ENCODE results near the gene ZNF771. TPM values are rescaled to one million over a fixed set of nuclear protein-coding genes. Genes with fewer than 3 reads are reported as not detected.

The ZNF771 gene
- total and polyA plus RNA-seq, 8 donors: 1.5 to 5.0 (median 3.2) TPM

DNA sequence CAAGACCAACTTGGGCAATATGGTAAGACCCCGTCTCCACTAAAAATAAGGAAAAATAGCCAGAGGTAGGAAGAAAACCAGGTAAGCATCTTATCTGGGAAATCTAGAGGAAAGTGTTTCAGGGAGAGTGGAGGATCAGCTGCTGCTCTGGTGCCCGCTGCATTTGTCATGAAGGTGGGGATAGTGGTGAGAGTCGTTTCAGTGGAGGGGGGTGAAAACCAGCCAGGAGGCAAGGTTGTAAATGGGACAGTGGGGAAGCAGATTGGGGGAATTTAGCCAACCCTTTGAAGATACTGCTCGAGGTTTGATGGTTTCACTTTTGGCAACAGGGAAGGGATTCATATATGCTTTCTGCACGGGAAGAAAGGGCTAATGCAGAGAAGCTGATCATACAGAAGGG is 13.6 kb downstream of the ZNF771 start:
- TF ChIP-seq, protein P1, sequence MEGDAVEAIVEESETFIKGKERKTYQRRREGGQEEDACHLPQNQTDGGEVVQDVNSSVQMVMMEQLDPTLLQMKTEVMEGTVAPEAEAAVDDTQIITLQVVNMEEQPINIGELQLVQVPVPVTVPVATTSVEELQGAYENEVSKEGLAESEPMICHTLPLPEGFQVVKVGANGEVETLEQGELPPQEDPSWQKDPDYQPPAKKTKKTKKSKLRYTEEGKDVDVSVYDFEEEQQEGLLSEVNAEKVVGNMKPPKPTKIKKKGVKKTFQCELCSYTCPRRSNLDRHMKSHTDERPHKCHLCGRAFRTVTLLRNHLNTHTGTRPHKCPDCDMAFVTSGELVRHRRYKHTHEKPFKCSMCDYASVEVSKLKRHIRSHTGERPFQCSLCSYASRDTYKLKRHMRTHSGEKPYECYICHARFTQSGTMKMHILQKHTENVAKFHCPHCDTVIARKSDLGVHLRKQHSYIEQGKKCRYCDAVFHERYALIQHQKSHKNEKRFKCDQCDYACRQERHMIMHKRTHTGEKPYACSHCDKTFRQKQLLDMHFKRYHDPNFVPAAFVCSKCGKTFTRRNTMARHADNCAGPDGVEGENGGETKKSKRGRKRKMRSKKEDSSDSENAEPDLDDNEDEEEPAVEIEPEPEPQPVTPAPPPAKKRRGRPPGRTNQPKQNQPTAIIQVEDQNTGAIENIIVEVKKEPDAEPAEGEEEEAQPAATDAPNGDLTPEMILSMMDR (IDR thresholded peaks at IDR 0.05): no peak
- Histone ChIP-seq H3K4me1 (peaks cover 0 to 7% (median 3%) of the 10 kb centered on the region in 3 donors), H3K9me3 (no peaks in the 10 kb centered on the region), H3K4me3 (no peak overlapping the region), H3K36me3 (peaks cover 0 to 6% (median 0%) of the 10 kb centered on the region in 3 donors), H3K27ac (no peak overlapping the region), H3K27me3 (no peaks in the 10 kb centered on the region)
- ATAC-seq (no peak), DNase-seq (no peak), FAIRE-seq (no peak)
- intact Hi-C loops (cut with DNase I): no loop called here
- 75 to 78% methylated on average over 5 of the region's 5 CpGs for WGBS, 2 donors

DNA sequence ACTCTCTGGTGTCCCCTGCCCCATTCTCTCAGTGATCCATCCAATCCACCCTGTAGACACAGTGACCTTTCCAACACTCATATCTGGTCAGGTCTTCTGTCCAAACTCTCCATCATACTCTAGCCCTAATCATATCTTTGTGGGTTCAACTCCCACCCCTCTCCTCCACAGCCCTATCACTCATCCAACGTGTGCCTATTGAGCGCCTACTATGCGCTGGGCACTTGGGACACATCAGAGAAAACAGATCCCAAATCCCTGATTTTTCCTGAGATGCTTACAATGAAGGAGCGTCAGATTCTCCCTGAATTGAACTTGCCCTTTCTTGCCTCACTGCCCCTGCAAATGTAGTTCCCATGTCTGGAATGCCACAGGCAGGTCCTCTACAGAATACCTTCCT is 20.6 kb downstream of the ZNF771 start:
- no peak overlapping the region for H3K27ac ChIP-seq
- H3K4me3 ChIP-seq: no peak overlapping the region
- FAIRE-seq: no peak
- peaks cover 0 to 6% (median 0%) of the 10 kb centered on the region in 3 donors for H3K4me1 ChIP-seq
- no peak for DNase-seq
- H3K9me3 ChIP-seq: no peaks in the 10 kb centered on the region
- ATAC-seq: no peak
- 84 to 86% methylated on average over 4 of the region's 4 CpGs for WGBS, 2 donors
- H3K36me3 ChIP-seq: peaks cover 0 to 14% (median 0%) of the 10 kb centered on the region in 3 donors
- TF ChIP-seq, protein P1 (IDR thresholded peaks at IDR 0.05): no peak
- H3K27me3 ChIP-seq: no peaks in the 10 kb centered on the region
- intact Hi-C loops (cut with DNase I): no loop called here

DNA sequence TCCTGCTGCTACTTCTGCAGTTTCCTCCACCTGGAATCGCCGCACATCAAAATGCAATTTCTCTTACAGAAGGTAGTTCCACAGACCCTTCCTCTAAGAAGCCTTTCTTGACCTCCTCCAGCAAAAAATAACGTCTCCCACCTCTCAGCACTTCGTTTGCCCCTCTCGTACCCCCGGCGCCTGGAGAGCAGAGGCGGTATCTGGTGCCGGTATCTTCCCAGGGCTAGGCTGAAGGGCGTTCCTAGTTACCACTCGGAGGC is 21.9 kb downstream of the ZNF771 start:
- Histone ChIP-seq H3K9me3 (no peaks in the 10 kb centered on the region), H3K36me3 (peaks cover 0 to 9% (median 0%) of the 10 kb centered on the region in 3 donors), H3K27me3 (no peaks in the 10 kb centered on the region), H3K4me1 (peaks cover 0 to 6% (median 0%) of the 10 kb centered on the region in 3 donors), H3K4me3 (peak overlapping the region; percentile 66 to 71 (median 68)), H3K27ac (peak overlapping the region; percentile 7 to 74 (median 32))
- intact Hi-C loops (cut with DNase I): no loop called here
- no peak for DNase-seq
- 0 to 2% methylated on average over 11 of the region's 11 CpGs for WGBS, 2 donors
- TF ChIP-seq, protein P1 (IDR thresholded peaks at IDR 0.05): no peak
- FAIRE-seq: no peak
- ATAC-seq: peak in 1 of 4 donors; percentile 37

DNA sequence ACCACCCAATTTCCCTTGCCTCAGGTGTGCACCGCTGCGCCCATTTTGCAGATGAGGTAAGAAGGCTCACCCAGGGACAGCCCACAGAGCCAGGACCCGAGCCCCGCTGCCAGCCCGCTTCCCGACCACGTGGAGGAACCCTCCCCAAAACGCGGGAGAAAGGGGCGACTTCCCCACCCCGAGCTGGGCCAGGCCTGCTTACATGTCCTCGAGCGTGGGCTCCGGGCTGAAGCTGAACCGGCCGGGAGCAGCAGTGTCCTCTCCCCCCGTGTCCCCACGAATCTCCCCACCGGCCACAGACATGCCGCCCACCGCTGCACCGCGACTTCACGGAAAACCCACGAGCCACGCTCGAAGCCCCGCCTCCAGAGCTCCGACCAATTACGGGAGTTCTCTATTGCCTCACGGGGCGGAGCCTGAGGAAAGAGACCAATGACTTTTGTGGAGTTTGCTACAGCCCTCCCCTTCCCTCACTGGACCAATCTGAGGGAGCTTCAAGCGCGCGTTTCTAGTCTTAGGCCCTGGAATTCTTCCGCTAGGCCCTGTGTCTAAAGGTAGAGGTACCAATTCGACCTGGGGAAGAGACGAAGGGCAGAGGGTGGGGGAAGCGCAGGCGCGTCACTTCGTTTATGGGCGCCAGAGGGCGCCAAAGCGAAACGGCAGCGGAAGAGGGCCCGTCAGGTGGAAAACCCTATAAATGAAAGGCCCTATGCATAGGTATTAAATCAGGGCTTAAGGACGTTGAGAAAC is 22.4 kb downstream of the ZNF771 start, which contains the start of gene DCTPP1:
DCTPP1 (minus strand) TSS at position 353 of the 750 bp plus-strand sequence; CDS start at position 303, 50 bp downstream.
- 0% methylated on average over 49 of the region's 49 CpGs for WGBS, 2 donors
- Histone ChIP-seq H3K4me3 (peak within 1 kb of the TSS; percentile 66 to 71 (median 68)), H3K4me1 (peaks cover 0 to 6% (median 0%) of the 10 kb centered on the region in 3 donors), H3K27ac (peak within 1 kb of the TSS; percentile 8 to 74 (median 36)), H3K36me3 (peaks cover 0 to 8% (median 0%) of the 10 kb centered on the region in 3 donors), H3K9me3 (no peaks in the 10 kb centered on the region), H3K27me3 (no peaks in the 10 kb centered on the region)
- TF ChIP-seq, protein P1 (IDR thresholded peaks at IDR 0.05): peak; percentile 68 to 87 (median 81)
- intact Hi-C loops (cut with DNase I): loop anchor here in 2 of 3 donors (5.0 kb wide), 2 partner anchors 92 to 97 kb away; partner anchors contain the start of gene ZNF768 (in 1 of the 2)
- FAIRE-seq (peak; percentile 88), DNase-seq (peak; percentile 92 to 97 (median 96)), ATAC-seq (peak; percentile 97 to 99 (median 98))
